ENCODE results near the gene CCDC14.
"Not testable (repeated sequence)": the region's sequence is repeated elsewhere in the genome, so short reads cannot be mapped to it uniquely, and the experiment has no call there.

Gene CCDC14

DNA sequence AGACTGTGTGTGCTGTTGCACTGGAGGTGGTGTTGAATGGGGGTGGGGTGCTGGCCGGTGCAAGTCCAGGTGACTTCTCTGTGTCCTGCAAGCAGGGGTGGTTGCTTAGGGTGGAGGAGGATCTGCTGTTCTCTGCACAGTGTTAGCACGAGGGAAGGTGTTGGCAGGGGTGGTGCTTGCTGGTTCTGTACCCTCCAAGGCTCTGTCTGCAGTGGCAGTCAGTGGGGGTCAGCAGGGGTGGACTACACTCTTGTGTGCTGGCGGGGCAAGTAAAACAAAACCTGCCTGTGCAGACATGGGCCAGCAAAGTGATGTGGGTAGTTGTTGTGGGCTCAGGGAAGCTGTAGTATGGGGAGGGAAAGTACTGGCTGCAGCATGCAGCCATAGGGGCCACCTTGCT lies 25.4 kb upstream of the CCDC14 start:
- no peak for DNase-seq (ENCODE audit: low spot score)
- TF ChIP-seq, protein P1, sequence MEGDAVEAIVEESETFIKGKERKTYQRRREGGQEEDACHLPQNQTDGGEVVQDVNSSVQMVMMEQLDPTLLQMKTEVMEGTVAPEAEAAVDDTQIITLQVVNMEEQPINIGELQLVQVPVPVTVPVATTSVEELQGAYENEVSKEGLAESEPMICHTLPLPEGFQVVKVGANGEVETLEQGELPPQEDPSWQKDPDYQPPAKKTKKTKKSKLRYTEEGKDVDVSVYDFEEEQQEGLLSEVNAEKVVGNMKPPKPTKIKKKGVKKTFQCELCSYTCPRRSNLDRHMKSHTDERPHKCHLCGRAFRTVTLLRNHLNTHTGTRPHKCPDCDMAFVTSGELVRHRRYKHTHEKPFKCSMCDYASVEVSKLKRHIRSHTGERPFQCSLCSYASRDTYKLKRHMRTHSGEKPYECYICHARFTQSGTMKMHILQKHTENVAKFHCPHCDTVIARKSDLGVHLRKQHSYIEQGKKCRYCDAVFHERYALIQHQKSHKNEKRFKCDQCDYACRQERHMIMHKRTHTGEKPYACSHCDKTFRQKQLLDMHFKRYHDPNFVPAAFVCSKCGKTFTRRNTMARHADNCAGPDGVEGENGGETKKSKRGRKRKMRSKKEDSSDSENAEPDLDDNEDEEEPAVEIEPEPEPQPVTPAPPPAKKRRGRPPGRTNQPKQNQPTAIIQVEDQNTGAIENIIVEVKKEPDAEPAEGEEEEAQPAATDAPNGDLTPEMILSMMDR (conservative IDR thresholded peaks at IDR 0.05; ENCODE audit: low read depth), result no peak
- no peak overlapping the region for H3K27ac ChIP-seq
- POLR2A ChIA-PET (ENCODE audit: low non-redundant PET), result no interaction called here
- CTCF ChIA-PET, result interaction anchor here (1.0 kb wide), 1 partner anchor 334 kb away, joined by 3 read pairs; no protein-coding TSS in a partner anchor

DNA sequence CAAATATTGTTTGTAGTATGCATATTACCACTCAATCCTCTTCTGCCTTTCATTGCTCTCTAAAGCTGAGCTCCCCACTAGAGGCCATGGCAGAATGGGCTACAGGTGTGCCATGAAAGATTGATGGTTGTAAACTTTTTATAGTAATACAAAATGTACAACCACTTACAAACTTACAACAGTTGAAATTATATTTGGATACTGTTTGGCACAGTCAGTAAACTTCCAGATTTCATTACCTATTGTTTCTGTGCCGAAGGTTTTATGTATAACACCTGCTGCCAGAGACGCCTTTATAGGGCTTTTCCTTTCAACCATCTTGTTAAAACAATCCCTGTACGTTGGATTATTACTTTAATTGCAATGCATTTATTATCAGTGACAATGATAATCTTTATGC lies 23.9 kb upstream of the CCDC14 start:
- ChIA-PET CTCF (no interaction called here), POLR2A (ENCODE audit: low non-redundant PET) (no interaction called here)
- TF ChIP-seq, protein P1 (conservative IDR thresholded peaks at IDR 0.05; ENCODE audit: low read depth), result no peak
- no peak for DNase-seq (ENCODE audit: low spot score)
- H3K27ac ChIP-seq, result no peak overlapping the region

DNA sequence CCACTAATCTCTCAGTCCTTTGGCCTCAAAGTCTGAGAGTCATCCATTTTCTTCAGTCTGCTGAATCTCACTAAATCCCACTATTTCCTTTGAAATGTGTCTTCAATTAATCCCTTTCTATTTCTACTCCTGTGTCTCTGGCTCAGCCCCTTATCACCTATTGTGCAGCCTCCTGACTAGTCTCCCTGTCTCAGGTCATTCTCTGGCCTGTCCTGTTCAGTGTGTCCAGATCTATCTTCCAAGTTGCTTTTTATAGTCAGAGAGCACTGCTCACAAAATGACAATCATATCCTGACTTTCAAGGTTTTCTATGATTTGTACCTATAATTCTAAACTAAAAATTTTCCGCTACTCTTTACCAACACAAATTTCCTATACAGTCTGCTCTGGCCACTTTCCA lies 23.3 kb upstream of the CCDC14 start:
- CTCF ChIA-PET, result no interaction called here
- no peak for DNase-seq (ENCODE audit: low spot score)
- H3K27ac ChIP-seq, result no peak overlapping the region
- POLR2A ChIA-PET (ENCODE audit: low non-redundant PET), result no interaction called here
- TF ChIP-seq, protein P1 (conservative IDR thresholded peaks at IDR 0.05; ENCODE audit: low read depth), result no peak

DNA sequence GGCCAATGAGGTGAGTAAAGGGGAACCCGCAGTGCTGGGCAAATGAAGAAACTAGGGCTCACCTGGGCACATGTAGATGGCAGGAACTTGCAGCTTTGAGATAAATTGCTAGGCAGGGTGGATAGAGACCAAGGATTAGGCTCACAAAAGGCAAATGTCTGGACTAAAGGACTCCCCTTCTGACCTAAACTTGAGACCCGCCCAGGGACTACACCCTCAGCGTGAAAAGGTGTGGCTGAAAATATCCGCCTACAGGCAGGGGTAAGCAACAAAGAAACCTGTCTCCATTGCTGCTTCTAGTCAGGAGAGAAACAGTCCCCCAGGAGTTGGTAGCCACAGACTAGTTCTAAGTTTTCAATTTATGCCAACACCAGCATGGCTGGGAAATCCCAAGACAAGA lies 20.3 kb upstream of the CCDC14 start:
- CTCF ChIA-PET, result not testable (repeated sequence)

DNA sequence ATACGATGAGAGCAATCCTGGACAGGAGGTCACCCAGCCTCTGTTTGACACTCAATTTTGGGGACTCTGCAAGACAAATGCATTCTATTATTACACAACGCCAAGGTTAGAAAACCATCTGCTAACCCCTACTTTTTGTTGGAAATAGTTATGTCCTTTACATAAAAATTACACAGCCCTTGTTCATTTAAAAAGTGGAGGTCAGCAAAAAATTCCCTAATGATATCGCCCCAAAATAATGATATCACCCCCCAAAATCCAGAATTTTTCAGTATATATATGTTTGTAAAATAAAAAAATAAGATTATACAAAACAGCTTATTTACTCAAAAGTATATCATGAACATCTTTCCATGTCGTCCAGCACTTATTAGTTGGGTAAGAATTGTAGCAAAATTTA lies 19.5 kb upstream of the CCDC14 start:
- TF ChIP-seq, protein P1 (conservative IDR thresholded peaks at IDR 0.05; ENCODE audit: low read depth), result no peak
- CTCF ChIA-PET, result interaction anchor here (1.0 kb wide), 1 partner anchor 327 kb away, joined by 5 read pairs; no protein-coding TSS in a partner anchor
- POLR2A ChIA-PET (ENCODE audit: low non-redundant PET), result no interaction called here
- DNase-seq (ENCODE audit: low spot score), result no peak
- H3K27ac ChIP-seq, result no peak overlapping the region

More for the DNA sequence above, 20.3 kb upstream of the CCDC14 start:
- DNase-seq (ENCODE audit: low spot score); H3K27ac ChIP-seq; POLR2A ChIA-PET (ENCODE audit: low non-redundant PET): not testable (repeated sequence)

DNA sequence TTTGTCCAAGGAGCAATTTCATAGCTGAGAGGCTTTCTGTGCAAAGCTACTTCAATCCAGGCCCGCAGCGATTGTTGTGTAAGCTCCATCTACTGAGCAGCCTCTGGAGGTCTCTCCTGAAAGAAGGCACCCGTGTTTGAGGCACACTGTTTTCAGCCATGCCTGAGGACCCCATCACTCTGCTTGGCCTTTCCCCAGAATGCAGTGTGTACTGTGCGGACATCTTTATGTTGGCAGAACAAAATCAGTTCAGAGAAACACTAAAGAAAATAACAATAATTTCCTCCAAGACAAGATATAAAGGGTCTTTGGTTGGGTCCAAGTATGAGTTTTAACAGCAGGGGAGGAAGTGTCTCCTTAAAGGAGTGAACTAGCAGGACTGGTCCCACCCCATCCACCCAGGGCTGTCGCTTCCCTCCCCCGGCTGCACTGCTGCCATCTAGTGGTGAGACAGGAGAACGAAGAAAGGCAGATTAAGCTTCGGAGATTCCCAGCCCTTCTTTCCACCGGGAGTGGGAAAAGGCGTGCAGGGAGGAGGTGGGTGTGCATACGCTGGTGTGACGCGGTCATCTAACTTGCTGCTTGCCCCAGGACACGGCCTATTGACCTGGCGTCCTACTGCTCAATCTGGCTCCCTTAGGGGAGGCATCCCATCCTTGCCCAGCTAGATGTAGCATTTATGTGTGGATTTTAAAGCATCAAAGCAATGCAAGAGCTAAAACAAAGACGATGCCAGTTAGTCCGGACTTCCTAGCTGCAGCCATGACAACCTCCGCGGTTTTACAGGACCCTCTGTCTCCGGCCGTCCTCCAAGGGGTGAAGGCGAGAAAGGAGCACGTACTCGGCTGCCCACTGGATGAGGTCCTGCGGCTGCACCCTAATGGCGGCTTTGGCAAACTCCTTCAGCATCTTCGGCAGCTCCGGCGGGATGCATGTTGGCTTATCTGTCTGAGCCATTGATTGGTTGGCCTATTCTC lies 18.8 kb upstream of the CCDC14 start:
- POLR2A ChIA-PET (ENCODE audit: low non-redundant PET); H3K27ac ChIP-seq: not testable (repeated sequence)
- TF ChIP-seq, protein P1 (conservative IDR thresholded peaks at IDR 0.05; ENCODE audit: low read depth), result peak; percentile 89
- DNase-seq (ENCODE audit: low spot score), result peak; percentile 26
- CTCF ChIA-PET, result interaction anchor here (0.6 to 1.0 kb wide), 3 partner anchors 53 to 327 kb away, joined by 3 to 5 read pairs (median 3); partner anchors contain the start of gene KALRN

DNA sequence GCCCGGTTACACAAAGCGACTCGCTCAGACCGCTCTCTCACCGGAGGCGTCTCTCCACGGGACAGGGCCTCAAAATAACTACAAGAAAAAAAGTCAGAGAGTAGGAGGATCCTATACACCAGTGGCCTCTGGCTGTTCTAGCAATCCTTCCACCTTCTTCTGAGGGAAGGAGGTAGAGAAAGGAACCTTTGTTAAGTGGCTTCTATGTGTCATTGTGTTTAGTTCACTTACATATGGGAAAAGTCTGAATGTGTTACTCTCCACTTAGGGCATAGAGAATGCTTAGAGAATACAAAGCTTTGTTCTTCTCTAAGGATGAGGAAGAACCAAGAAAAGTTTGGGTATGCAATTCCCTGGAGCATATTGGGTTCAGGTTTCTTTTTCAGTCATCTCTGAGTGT lies 15.9 kb upstream of the CCDC14 start:
- CTCF ChIA-PET, result interaction anchor here (0.6 kb wide), 1 partner anchor 536 kb away, joined by 3 read pairs; no protein-coding TSS in a partner anchor
- H3K27ac ChIP-seq, result peak overlapping the region; percentile 48
- POLR2A ChIA-PET (ENCODE audit: low non-redundant PET); DNase-seq (ENCODE audit: low spot score): not testable (repeated sequence)

DNA sequence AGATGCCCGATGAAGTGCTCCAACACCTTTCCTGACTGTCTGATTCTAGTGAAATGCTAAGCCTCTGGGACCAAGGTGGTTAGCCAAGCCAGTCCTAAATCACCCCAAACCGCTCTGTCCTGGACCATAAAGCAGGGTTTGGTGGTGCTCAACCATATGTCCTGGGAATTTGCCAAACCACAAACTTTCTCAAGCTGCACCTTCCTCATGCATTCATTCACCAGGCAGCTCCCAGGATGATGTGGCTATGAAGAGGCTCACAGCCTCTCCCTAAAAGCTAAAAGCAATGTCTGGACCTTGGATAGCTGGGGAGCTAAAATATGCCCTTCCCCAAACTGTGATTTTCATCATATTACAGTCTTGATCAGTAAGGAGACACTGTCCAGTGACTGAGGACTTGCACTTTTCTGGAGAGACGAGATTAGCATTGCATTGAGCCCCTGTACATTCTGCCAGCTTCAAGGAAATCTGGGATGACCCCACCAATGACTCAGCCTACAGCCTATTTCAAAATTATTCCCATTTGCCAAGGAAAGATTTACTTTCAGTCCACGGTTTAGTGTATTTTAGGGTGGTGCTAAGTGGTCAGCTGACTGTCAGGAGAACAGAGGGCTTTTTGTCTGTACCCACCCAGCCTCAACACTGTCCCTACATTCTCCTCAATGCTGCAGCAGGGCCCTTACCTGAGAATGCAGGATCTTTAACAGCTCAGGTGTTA lies 15.3 kb upstream of the CCDC14 start:
- POLR2A ChIA-PET (ENCODE audit: low non-redundant PET), result not testable (repeated sequence)

DNA sequence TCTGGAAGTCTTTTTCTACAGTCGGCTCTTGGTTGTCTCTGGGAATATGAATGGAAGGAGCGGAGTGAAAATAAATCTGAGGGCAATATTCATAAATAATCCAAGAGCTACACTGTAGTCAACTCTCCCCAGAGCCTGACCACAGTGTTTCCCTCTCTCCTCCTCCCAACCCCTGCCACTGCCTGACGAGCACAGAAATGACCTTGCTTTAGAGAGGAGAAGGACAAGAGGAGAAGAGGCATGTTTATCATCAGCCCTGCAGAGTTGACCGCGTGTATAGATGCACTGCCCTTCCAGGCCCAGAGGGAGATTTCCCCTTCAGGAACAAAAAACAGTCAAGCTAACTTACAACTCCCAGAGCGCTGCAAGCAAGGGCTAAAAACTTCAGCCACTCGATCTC lies 14.0 kb upstream of the CCDC14 start:
- CTCF ChIA-PET; DNase-seq (ENCODE audit: low spot score); POLR2A ChIA-PET (ENCODE audit: low non-redundant PET); H3K27ac ChIP-seq: not testable (repeated sequence)

More for the DNA sequence above, 15.3 kb upstream of the CCDC14 start:
- CTCF ChIA-PET, result interaction anchor here (0.6 kb wide), 1 partner anchor 536 kb away, joined by 3 read pairs; no protein-coding TSS in a partner anchor
- peak overlapping the region; percentile 48 for H3K27ac ChIP-seq
- DNase-seq (ENCODE audit: low spot score), result not testable (repeated sequence)

Data from RWPE1 (cell line).